Measurements from ENCODE around the gene SCYL3.

SCYL3 gene

DNA sequence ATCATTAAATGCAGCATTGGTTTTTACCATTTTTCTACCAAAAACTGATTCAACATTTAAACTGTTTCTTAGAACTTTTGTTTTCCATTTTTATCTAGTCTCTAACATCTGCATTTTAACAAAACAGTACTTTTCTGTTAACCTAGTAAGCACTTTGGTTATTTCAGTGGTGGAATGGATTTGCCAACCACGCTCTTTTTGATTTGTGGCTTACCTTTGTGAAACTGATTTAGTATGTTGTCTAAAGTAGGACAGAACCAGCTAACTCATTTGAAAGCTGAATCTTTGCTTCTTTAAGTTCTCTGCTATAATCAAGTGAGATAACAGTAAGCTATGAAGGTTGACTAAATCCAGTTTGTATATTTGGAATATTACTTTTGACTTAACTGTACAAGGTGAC, 57.5 kb downstream of the SCYL3 start:
- DNase-seq (ENCODE audit: low spot score) = no peak
- H3K27ac ChIP-seq = no peak overlapping the region
- TF ChIP-seq, protein P1, sequence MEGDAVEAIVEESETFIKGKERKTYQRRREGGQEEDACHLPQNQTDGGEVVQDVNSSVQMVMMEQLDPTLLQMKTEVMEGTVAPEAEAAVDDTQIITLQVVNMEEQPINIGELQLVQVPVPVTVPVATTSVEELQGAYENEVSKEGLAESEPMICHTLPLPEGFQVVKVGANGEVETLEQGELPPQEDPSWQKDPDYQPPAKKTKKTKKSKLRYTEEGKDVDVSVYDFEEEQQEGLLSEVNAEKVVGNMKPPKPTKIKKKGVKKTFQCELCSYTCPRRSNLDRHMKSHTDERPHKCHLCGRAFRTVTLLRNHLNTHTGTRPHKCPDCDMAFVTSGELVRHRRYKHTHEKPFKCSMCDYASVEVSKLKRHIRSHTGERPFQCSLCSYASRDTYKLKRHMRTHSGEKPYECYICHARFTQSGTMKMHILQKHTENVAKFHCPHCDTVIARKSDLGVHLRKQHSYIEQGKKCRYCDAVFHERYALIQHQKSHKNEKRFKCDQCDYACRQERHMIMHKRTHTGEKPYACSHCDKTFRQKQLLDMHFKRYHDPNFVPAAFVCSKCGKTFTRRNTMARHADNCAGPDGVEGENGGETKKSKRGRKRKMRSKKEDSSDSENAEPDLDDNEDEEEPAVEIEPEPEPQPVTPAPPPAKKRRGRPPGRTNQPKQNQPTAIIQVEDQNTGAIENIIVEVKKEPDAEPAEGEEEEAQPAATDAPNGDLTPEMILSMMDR (IDR thresholded peaks at IDR 0.05) = no peak
- H3K4me3 ChIP-seq = no peak overlapping the region

DNA sequence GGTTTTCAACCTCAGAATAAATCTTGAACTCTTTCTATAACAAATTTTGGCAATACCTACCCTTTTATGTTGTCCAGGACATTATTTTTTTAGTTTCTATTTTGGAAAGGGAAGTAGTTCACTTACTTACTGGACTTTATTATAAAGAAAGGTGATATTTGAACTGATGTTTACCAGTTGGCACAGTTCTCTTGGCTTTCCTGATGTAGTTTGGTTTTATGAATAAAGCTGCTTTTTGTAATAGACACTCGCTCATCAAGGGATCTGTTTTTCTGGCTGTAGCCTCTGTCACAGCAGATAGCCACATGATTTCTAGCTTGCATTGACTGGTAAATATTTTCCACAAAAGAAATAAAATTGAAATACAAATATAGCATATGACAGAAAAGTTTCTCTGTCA, 58.0 kb downstream of the SCYL3 start:
- Histone ChIP-seq H3K27ac (no peak overlapping the region), H3K4me3 (no peak overlapping the region)
- DNase-seq (ENCODE audit: low spot score) = no peak
- TF ChIP-seq, protein P1 (IDR thresholded peaks at IDR 0.05) = no peak

DNA sequence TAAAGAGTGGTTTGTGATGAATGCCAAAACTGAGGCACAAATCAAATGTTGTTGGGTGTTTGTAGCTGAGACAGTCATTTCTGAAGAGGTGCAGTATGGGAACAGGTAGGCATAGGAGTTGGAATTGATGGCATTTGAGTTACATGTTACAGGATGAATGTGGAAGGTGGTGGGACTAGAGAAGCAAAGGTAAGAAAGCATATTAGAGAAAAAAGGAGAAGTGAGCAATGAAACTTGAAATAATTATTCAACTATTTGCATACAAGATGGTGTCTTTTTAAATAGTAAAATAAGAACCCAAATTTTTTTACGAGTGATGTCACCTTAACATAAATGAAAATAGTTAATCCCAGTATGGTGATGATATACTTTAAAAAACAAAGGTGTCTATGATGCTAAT, 58.8 kb downstream of the SCYL3 start:
- H3K27ac ChIP-seq = no peak overlapping the region
- DNase-seq (ENCODE audit: low spot score) = no peak
- H3K4me3 ChIP-seq = no peak overlapping the region
- TF ChIP-seq, protein P1 (IDR thresholded peaks at IDR 0.05) = no peak

DNA sequence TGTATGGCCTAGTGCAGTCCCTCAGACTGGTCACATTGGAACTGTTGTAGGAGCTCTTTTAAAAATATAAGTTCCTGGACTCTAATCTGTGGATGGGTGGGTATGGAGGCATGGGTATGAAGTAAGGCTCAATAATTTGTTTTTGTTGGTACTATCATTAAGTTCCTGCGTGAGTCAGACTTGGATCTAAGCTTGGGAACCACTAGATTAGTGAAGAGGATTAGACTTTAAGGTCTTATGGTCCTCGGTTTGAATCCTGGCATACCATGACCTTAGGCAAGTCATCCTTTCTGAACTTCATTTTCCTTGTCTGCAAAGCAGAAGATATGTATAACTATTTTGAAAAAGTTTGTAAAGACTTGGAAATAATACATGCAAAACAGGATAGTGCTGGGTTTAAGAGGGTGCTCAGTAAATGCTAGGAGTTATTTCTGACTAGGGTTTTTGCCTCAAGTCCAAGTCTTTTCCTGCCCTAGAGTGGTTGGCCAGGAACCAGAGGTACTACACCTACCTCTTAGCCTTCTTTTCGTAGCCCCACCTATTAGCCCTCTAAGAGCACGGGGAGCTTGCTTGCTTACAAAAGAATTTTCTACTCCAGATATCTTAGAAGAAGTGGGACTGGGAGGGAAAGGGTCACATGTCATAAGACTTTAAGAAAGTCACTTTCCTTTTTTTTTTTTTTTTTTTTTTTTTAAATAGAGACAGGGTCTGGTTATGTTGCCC, 60.4 kb downstream of the SCYL3 start:
- TF ChIP-seq, protein P1 (IDR thresholded peaks at IDR 0.05) = no peak
- no peak overlapping the region for H3K27ac ChIP-seq
- H3K4me3 ChIP-seq = no peak overlapping the region
- DNase-seq (ENCODE audit: low spot score) = no peak

DNA sequence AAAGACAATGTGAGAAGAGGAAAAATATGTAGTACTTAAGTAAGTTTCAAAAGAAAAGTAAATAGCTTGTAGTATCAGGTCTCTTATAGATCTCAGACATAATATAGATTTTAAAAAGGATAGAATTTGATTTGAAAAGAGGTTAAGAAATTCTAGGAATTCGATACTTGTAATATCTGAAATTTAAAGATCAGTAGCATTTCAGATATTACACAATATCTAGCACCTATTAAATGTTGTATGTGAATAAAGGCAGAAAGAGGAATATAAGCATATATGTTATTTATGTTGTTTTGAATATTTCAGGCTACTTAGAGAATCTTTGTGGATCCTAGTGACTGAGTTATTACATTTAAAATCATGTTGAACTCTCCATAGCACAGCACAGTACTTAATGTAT, 64.0 kb downstream of the SCYL3 start:
- TF ChIP-seq, protein P1 (IDR thresholded peaks at IDR 0.05) = no peak
- Histone ChIP-seq H3K4me3 (no peak overlapping the region), H3K27ac (no peak overlapping the region)
- no peak for DNase-seq (ENCODE audit: low spot score)

DNA sequence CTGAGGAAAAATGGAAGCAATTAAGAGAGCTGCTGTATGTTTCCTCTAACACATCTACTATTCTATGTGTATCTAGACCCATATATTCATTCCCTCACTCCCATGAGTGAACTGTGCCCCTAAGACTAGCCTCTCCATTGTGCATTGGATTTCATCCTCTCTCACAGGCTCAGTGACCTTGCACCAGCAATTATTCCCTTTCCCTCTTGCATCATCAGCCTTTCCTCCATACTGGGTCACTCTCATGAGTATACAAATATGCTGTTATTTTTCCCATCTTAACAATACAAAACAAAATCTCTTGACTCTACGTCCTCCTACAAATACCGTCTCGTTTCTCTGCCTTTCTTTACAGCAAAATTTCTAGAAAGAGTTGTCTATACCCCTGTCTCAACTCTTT, 69.5 kb downstream of the SCYL3 start:
- no peak for DNase-seq (ENCODE audit: low spot score)
- no peak overlapping the region for H3K27ac ChIP-seq
- no peak overlapping the region for H3K4me3 ChIP-seq
- TF ChIP-seq, protein P1 (IDR thresholded peaks at IDR 0.05) = no peak

DNA sequence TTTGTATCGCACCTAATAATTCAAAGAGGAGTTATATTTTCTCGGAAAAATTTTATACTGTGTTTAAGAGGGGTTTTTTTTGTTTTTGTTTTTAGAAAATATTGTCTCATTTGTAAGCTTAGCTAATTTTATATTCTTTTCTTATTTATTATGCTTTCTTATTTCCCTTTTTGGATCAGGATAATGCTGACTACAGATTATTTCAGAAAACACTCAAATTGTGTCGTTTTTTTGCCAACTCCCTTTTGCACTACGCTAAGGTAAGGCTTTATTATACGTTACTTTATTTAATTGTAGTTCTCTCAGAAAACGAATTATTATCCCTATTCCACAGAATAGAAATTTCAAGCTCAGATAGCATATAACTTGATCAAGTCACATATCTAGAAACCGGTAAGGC, 72.2 kb downstream of the SCYL3 start:
- Histone ChIP-seq H3K4me3 (no peak overlapping the region), H3K27ac (no peak overlapping the region)
- TF ChIP-seq, protein P1 (IDR thresholded peaks at IDR 0.05) = no peak
- no peak for DNase-seq (ENCODE audit: low spot score)
